Cardiac fibroblast (primary cell): ENCODE results near the gene SRGAP3.
A peak's percentile ranks its signal among the peaks of the same experiment; 100 is the strongest.

Source experiments
- DNase-seq, 2 donors: peaks; one replicate each; pipeline versions ENCODE4 v3.0.0 to v3.0.0-alpha.2; 2010; ENCODE audit warnings: low read depth in 2 of 2
- H3K4me3 ChIP-seq, 2 donors: replicated peaks in 1 of 2; 1 replicate in 1 of 2; 2 replicates in 1 of 2; pipeline ENCODE4 v1.5.1; 2011; ENCODE audit warnings: low read depth in 2 of 2, low read length in 2 of 2, mild to moderate bottlenecking in 2 of 2, moderate library complexity in 1 of 2
- CTCF ChIP-seq: IDR thresholded peaks from one replicate; pipeline ENCODE4 v1.5.1; 2011; ENCODE audit warnings: low read depth, mild to moderate bottlenecking, low read length, inconsistent platforms

Gene SRGAP3

GRCh38 chr3:9040996-9041395, 208.4 kb downstream of the SRGAP3 start:
- no peak for DNase-seq
- TF ChIP-seq CTCF, result no peak
- H3K4me3 ChIP-seq, result no peak overlapping the region

- DNase-seq, result peak in 1 of 2 donors; percentile 49
- no peak for TF ChIP-seq CTCF
- no peak overlapping the region for H3K4me3 ChIP-seq
Observed at GRCh38 chr3:9037144-9037711, 212.2 kb downstream of the SRGAP3 start.

- no peak for TF ChIP-seq CTCF
- DNase-seq, result peak; percentile 75 to 85
- no peak overlapping the region for H3K4me3 ChIP-seq
Observed at GRCh38 chr3:9036404-9037131, 212.9 kb downstream of the SRGAP3 start.

- no peak overlapping the region for H3K4me3 ChIP-seq
- TF ChIP-seq CTCF, result no peak
- no peak for DNase-seq
Observed at GRCh38 chr3:9035961-9036360, 213.5 kb downstream of the SRGAP3 start.

- no peak for DNase-seq
- TF ChIP-seq CTCF, result no peak
- H3K4me3 ChIP-seq, result no peak overlapping the region
Observed at GRCh38 chr3:9035473-9035872, 214.0 kb downstream of the SRGAP3 start.

GRCh38 chr3:9033867-9034266, 215.6 kb downstream of the SRGAP3 start:
- no peak for TF ChIP-seq CTCF
- H3K4me3 ChIP-seq, result no peak overlapping the region
- no peak for DNase-seq
